H1 (cell line): ENCODE measurements around the gene HIPK1. TPM values are rescaled to one million over a fixed set of nuclear protein-coding genes. Genes with fewer than 3 reads are reported as not detected.

Experiments used
- CTCF ChIA-PET: fragments of 300-600 bp; sonication (Branson Sonifier 250); formaldehyde crosslinking; loops from one replicate; lab custom pipeline; 2021; ENCODE audit not compliant: partially characterized antibody; lab: Charles Lee
- POLR2A ChIA-PET: fragments of 300-600 bp; sonication (Branson Sonifier 250); formaldehyde crosslinking; loops from one replicate; lab custom pipeline; 2021; ENCODE audit warnings: inconsistent platforms; ENCODE audit not compliant: partially characterized antibody; lab: Charles Lee
- DNase-seq, 2 experiments: peaks; one replicate each; pipeline versions ENCODE4 v3.0.0 to v3.0.0-alpha.2; 2010 to 2022; ENCODE audit warnings: low spot score in 2 of 2, low read depth in 1 of 2, mixed read lengths in 1 of 2
- FAIRE-seq: peaks from 2 replicates; lab custom pipeline; 2011; peaks lifted over from hg19 to GRCh38; lab: Jason Lieb, UNC
- H2AFZ ChIP-seq: 2 replicates; pipeline ENCODE4 v1.8.1; 2012; ENCODE audit warnings: low read length, inconsistent platforms
- H2AK5ac ChIP-seq: 2 replicates; pipeline ENCODE4 v1.6.1; 2013; ENCODE audit warnings: low read depth, low read length
- H2BK120ac ChIP-seq: replicated peaks from 2 replicates; pipeline ENCODE3; 2013; ENCODE audit warnings: low read depth, low read length, inconsistent platforms
- H2BK12ac ChIP-seq: 2 replicates; pipeline ENCODE4 v1.6.1; 2013; ENCODE audit warnings: low read depth, low read length
- H2BK15ac ChIP-seq: 2 replicates; pipeline ENCODE4 v1.6.1; 2013; ENCODE audit warnings: low read length
- H2BK20ac ChIP-seq: 2 replicates; pipeline ENCODE4 v1.6.1; 2013; ENCODE audit warnings: low read length
- H2BK5ac ChIP-seq: 2 replicates; pipeline ENCODE4 v1.6.1; 2013; ENCODE audit warnings: low read depth, low read length
- H3K14ac ChIP-seq: 2 replicates; pipeline ENCODE4 v1.6.1; 2013; ENCODE audit warnings: inconsistent platforms; ENCODE audit not compliant: insufficient read length
- H3K18ac ChIP-seq: 2 replicates; pipeline ENCODE4 v1.6.1; 2013; ENCODE audit warnings: low read length; ENCODE audit errors: extremely low read depth
- H3K23ac ChIP-seq: 2 replicates; pipeline ENCODE4 v1.6.1; 2013; ENCODE audit warnings: inconsistent platforms; ENCODE audit not compliant: insufficient read length
- H3K23me2 ChIP-seq: 2 replicates; pipeline ENCODE4 v1.6.1; 2013; ENCODE audit warnings: low read depth, low read length
- H3K27ac ChIP-seq: 2 replicates; pipeline ENCODE4 v1.6.1; 2011; ENCODE audit warnings: low read depth, low read length, inconsistent platforms
- H3K27me3 ChIP-seq, 4 experiments: replicated peaks in 1 of 4; 1 replicate in 1 of 4; 2 replicates in 3 of 4; pipeline versions ENCODE4 v1.6.1 to v1.8.1; 2011 to 2013; ENCODE audit warnings: low read length in 3 of 4, mild to moderate bottlenecking in 3 of 4, inconsistent platforms in 2 of 4, mixed read lengths in 2 of 4, moderate library complexity in 1 of 4; ENCODE audit not compliant: control insufficient read depth in 3 of 4, insufficient read depth in 3 of 4; ENCODE audit errors: extremely low read depth in 1 of 4
- H3K36me3 ChIP-seq, 4 experiments: 2 replicates each; pipeline versions ENCODE4 v1.6.1 to v1.8.1; 2011 to 2013; ENCODE audit warnings: mild to moderate bottlenecking in 4 of 4, low read length in 3 of 4, moderate library complexity in 2 of 4, control low read depth in 1 of 4, inconsistent platforms in 1 of 4; ENCODE audit not compliant: insufficient read depth in 4 of 4, control insufficient read depth in 2 of 4
- H3K4ac ChIP-seq: replicated peaks from 2 replicates; pipeline ENCODE3; 2013; ENCODE audit warnings: low read length, low read depth, mixed read lengths, inconsistent platforms; ENCODE audit not compliant: insufficient read length
- H3K4me1 ChIP-seq, 4 experiments: replicated peaks in 1 of 4; 1 replicate in 1 of 4; 2 replicates in 3 of 4; pipeline versions ENCODE4 v1.6.1 to v1.8.1; 2011 to 2013; ENCODE audit warnings: low read length in 3 of 4, inconsistent platforms in 2 of 4, mixed read lengths in 1 of 4; ENCODE audit not compliant: insufficient read depth in 4 of 4, control insufficient read depth in 3 of 4
- H3K4me2 ChIP-seq, 2 experiments: 2 replicates each; pipeline versions ENCODE4 v1.6.1 to v1.8.1; 2011 to 2013; ENCODE audit warnings: low read depth in 2 of 2, low read length in 2 of 2, control low read depth in 1 of 2, inconsistent platforms in 1 of 2, mild to moderate bottlenecking in 1 of 2; ENCODE audit not compliant: insufficient read depth in 1 of 2
- H3K4me3 ChIP-seq, 4 experiments: fragments of 200-600, 300-600 bp in 1 of 4; sonication (generic), shearing (Covaris generic), sonication (Bioruptor Twin) in 1 of 4; 2 replicates each; pipeline versions ENCODE4 v1.5.1 to v1.8.1; 2011 to 2016; ENCODE audit warnings: low read length in 4 of 4, low read depth in 3 of 4, control low read depth in 2 of 4, inconsistent platforms in 2 of 4, mild to moderate bottlenecking in 2 of 4, mixed read lengths in 1 of 4, moderate library complexity in 1 of 4; ENCODE audit not compliant: insufficient read depth in 2 of 4; ENCODE audit errors: extremely low read depth in 1 of 4
- H3K56ac ChIP-seq: replicated peaks from 2 replicates; pipeline ENCODE3; 2013; ENCODE audit warnings: low read depth, mild to moderate bottlenecking, mixed read lengths, low read length, inconsistent platforms; ENCODE audit not compliant: insufficient read length
- H3K79me1 ChIP-seq: 2 replicates; pipeline ENCODE4 v1.6.1; 2013; ENCODE audit warnings: low read depth, low read length, control low read depth
- H3K79me2 ChIP-seq, 2 experiments: 2 replicates each; pipeline versions ENCODE4 v1.6.1 to v1.8.1; 2012 to 2013; ENCODE audit warnings: low read length in 2 of 2, mild to moderate bottlenecking in 2 of 2, inconsistent platforms in 1 of 2; ENCODE audit not compliant: insufficient read depth in 2 of 2, control insufficient read depth in 1 of 2
- H3K9ac ChIP-seq, 4 experiments: replicated peaks in 1 of 4; 1 replicate in 1 of 4; 2 replicates in 3 of 4; pipeline versions ENCODE4 v1.6.1 to v1.8.1; 2011 to 2013; ENCODE audit warnings: low read depth in 3 of 4, low read length in 3 of 4, control low read depth in 2 of 4, mild to moderate bottlenecking in 2 of 4, moderate library complexity in 2 of 4, inconsistent platforms in 1 of 4; ENCODE audit errors: extremely low read depth in 1 of 4
- H3K9me3 ChIP-seq, 2 experiments: 2 replicates each; pipeline versions ENCODE4 v1.6.1 to v1.8.1; 2012 to 2013; ENCODE audit warnings: mild to moderate bottlenecking in 2 of 2, moderate library complexity in 2 of 2, control low read depth in 1 of 2, inconsistent platforms in 1 of 2, low read depth in 1 of 2, low read length in 1 of 2, mixed read lengths in 1 of 2; ENCODE audit not compliant: insufficient read depth in 2 of 2
- H4K20me1 ChIP-seq, 2 experiments: replicated peaks in 1 of 2; 2 replicates each; pipeline versions ENCODE3 to v1.8.1; 2011 to 2013; ENCODE audit warnings: inconsistent platforms in 2 of 2, low read length in 2 of 2, mild to moderate bottlenecking in 1 of 2; ENCODE audit not compliant: insufficient read depth in 2 of 2, control insufficient read depth in 1 of 2
- H4K5ac ChIP-seq: 2 replicates; pipeline ENCODE4 v1.6.1; 2013; ENCODE audit warnings: low read length, low read depth, mixed read lengths, inconsistent platforms; ENCODE audit not compliant: insufficient read length
- H4K8ac ChIP-seq: 2 replicates; pipeline ENCODE4 v1.8.0; 2013; ENCODE audit warnings: mild to moderate bottlenecking, moderate library complexity, low read length, inconsistent platforms; ENCODE audit not compliant: insufficient read depth; ENCODE audit errors: extremely low read depth
- H4K91ac ChIP-seq: replicated peaks from 2 replicates; pipeline ENCODE3; 2013; ENCODE audit warnings: low read length, mixed read lengths, inconsistent platforms; ENCODE audit not compliant: insufficient read length
- BCL11A ChIP-seq, 2 experiments: IDR thresholded peaks; one replicate each; pipeline ENCODE4 v1.6.1; 2011; ENCODE audit warnings: low read depth in 2 of 2, low read length in 2 of 2, mild to moderate bottlenecking in 2 of 2
- CHD2 ChIP-seq: IDR thresholded peaks from 2 replicates; pipeline ENCODE4 v1.6.1; 2012; ENCODE audit warnings: low read length, improper control_type of control experiment
- CTCF ChIP-seq, 3 experiments: IDR thresholded peaks; 1 replicate in 2 of 3; 2 replicates in 1 of 3; pipeline versions ENCODE4 v1.5.1 to v1.6.1; 2011; ENCODE audit warnings: low read length in 3 of 3, mild to moderate bottlenecking in 3 of 3, inconsistent platforms in 2 of 3, low read depth in 1 of 3, moderate library complexity in 1 of 3; ENCODE audit not compliant: insufficient read depth in 1 of 3; ENCODE audit errors: control extremely low read depth in 1 of 3
- EGR1 ChIP-seq: IDR thresholded peaks from 2 replicates; pipeline ENCODE4 v1.6.1; 2011; ENCODE audit warnings: low read depth, low read length, borderline replicate concordance
- HDAC6 ChIP-seq: IDR thresholded peaks from one replicate; pipeline ENCODE4 v1.7.1; 2012; ENCODE audit warnings: low read depth, mild to moderate bottlenecking, inconsistent platforms, low read length, moderate library complexity
- NRF1 ChIP-seq: IDR thresholded peaks from 2 replicates; pipeline ENCODE4 v1.6.1; 2011; ENCODE audit warnings: mild to moderate bottlenecking, low read depth, low read length, improper control_type of control experiment
- RBBP5 ChIP-seq: IDR thresholded peaks from 2 replicates; pipeline ENCODE4 v1.7.1; 2012; ENCODE audit warnings: low read depth, mild to moderate bottlenecking, inconsistent platforms, low read length, moderate library complexity, borderline replicate concordance
- RXRA ChIP-seq: IDR thresholded peaks from 2 replicates; pipeline ENCODE4 v1.6.1; 2011; ENCODE audit warnings: low read depth, mild to moderate bottlenecking, low read length, moderate library complexity; ENCODE audit not compliant: insufficient read depth
- SP1 ChIP-seq: IDR thresholded peaks from 2 replicates; pipeline ENCODE4 v1.6.1; 2011; ENCODE audit warnings: low read depth, low read length
- SP2 ChIP-seq: IDR thresholded peaks from 2 replicates; pipeline ENCODE4 v1.6.1; 2012; ENCODE audit warnings: mild to moderate bottlenecking, low read length, inconsistent platforms
- TEAD4 ChIP-seq: IDR thresholded peaks from 2 replicates; pipeline ENCODE4 v1.6.1; 2012; ENCODE audit warnings: low read depth, low read length, inconsistent platforms, mixed read lengths
- WGBS, 2 experiments: shearing (Covaris generic) in 1 of 2; methylation state at CpG; one replicate each; pipeline versions ENCODE4 v1.1.6 to v1.1.7; 2013 to 2015; ENCODE audit warnings: low lambda C conversion rate in 2 of 2, mixed read lengths in 2 of 2, inconsistent platforms in 1 of 2, low coverage in 1 of 2, missing lambda C conversion rate in 1 of 2; ENCODE audit not compliant: insufficient replicate concordance in 2 of 2, insufficient coverage in 1 of 2, insufficient read length in 1 of 2; ENCODE audit errors: extremely low coverage in 1 of 2, missing lambda C conversion rate in 1 of 2; 5-methylcytosine and 5-hydroxymethylcytosine counted together
- polyA plus RNA-seq, 7 experiments: library from polyadenylated mRNA; depleted of rRNA in 3 of 7; stranded (reverse) in 5 of 7; unstranded in 2 of 7; fragments of >200 nt in 5 of 7; fragments of 200-250 nt in 2 of 7; gene quantifications; 1 replicate in 5 of 7; 2 replicates in 1 of 7; 4 replicates in 1 of 7; pipeline versions ENCODE4 v1.2.1 to v1.2.3, GENCODE V29; 2011 to 2013; ENCODE audit warnings: missing spikeins in 2 of 7, mixed read lengths in 2 of 7
- total RNA-seq: library from RNA; stranded (reverse); fragmentation: NEBNext Ultra II Directional; extraction: Animal tissue kit (Norgen Biotek cat#: 25700); gene quantifications from 2 replicates; pipeline ENCODE4 v1.2.1, GENCODE V29; 2021

The HIPK1 gene
- total and polyA plus RNA-seq, 2 of the 8 experiments (the other 6 are each of a cell fraction or from before 2014, with no cell fraction given): 46.2 to 64.3 TPM

- no peak overlapping the region for H4K8ac ChIP-seq
- no peak overlapping the region for H3K23ac ChIP-seq
- no peak overlapping the region for H3K4me2 ChIP-seq
- H3K4ac ChIP-seq: no peak overlapping the region
- DNase-seq (no peak), FAIRE-seq (no peak)
- no peak overlapping the region for H3K4me3 ChIP-seq
- WGBS, 2 experiments: 94% methylated on average over 12 of the region's 12 CpGs; no CpG with 5 or more reads in 1 of the 2 experiments
- no peak overlapping the region for H4K91ac ChIP-seq
- H2BK15ac ChIP-seq: no peak overlapping the region
- H3K18ac ChIP-seq: no peak overlapping the region
- H3K4me1 ChIP-seq: no peaks in the 10 kb centered on the region; a peak in 2 of 7 replicates
- H2BK12ac ChIP-seq: no peak overlapping the region
- H3K36me3 ChIP-seq: peaks cover 8 to 47% (median 26%) of the 10 kb centered on the region in 4 experiments
- no peak overlapping the region for H3K56ac ChIP-seq
- H2BK120ac ChIP-seq: no peak overlapping the region
- H3K9me3 ChIP-seq: no peaks in the 10 kb centered on the region
- no peaks in the 10 kb centered on the region for H3K79me1 ChIP-seq
- H3K23me2 ChIP-seq: no peaks in the 10 kb centered on the region
- H3K27ac ChIP-seq: no peak overlapping the region
- H4K5ac ChIP-seq: no peak overlapping the region
- H3K14ac ChIP-seq: no peak overlapping the region
- H4K20me1 ChIP-seq: no peaks in the 10 kb centered on the region
- H2BK20ac ChIP-seq: no peak overlapping the region
- no peak overlapping the region for H2BK5ac ChIP-seq
- H3K9ac ChIP-seq: peak overlapping the region in 1 of 4 experiments; percentile 46; a peak in 1 of 7 replicates
- CTCF ChIA-PET: interaction anchor here (0.8 to 3.5 kb wide), 9 partner anchors 11 to 319 kb away, joined by 3 to 31 read pairs (median 6); partner anchors contain the start of genes HIPK1 and OLFML3
- POLR2A ChIA-PET: interaction anchor here (0.7 kb wide), 1 partner anchor 34 kb away, joined by 3 read pairs; the partner anchor contains the start of gene HIPK1
- no peak overlapping the region for H2AFZ ChIP-seq
- H3K27me3 ChIP-seq: no peaks in the 10 kb centered on the region
- no peak overlapping the region for H2AK5ac ChIP-seq
- no peaks in the 10 kb centered on the region for H3K79me2 ChIP-seq
- TF ChIP-seq RBBP5: no peak
- TF ChIP-seq CHD2: no peak
- TF ChIP-seq CTCF (IDR thresholded peaks at IDR 0.05; ENCODE audit: control extremely low read depth in 1 of 3, insufficient read depth in 1 of 3, low read depth in 1 of 3, low read length in 3 of 3): peak in 1 of 3 experiments; percentile 4; a peak in 1 of 4 replicates
- TF ChIP-seq RXRA: no peak
- no peak for TF ChIP-seq NRF1
- TF ChIP-seq BCL11A (IDR thresholded peaks at IDR 0.05; ENCODE audit: low read depth in 2 of 2, low read length in 2 of 2): no peak
- no peak for TF ChIP-seq SP2
- no peak for TF ChIP-seq HDAC6
- no peak for TF ChIP-seq SP1
- TF ChIP-seq EGR1: no peak
- no peak for TF ChIP-seq TEAD4
These were observed 34.3 kb downstream of the HIPK1 start for GRCh38 chr1:113963281-113963906.
